ENCODE measurements around the gene FBXO47.

The FBXO47 gene

GRCh38 chr17:38898812-38899348 is 68.3 kb downstream of the FBXO47 start:
- peak overlapping the region; percentile 90 to 96 for H3K27ac Mint-ChIP-seq
- ATAC-seq (replicated peaks) (peak; percentile 74), DNase-seq (peak; percentile 78 to 82 (median 78))
- peaks cover 55 to 70% of the 10 kb centered on the region in 2 donors for H3K4me1 Mint-ChIP-seq (ENCODE audit: low read depth in 2 of 2)
- H3K9me3 Mint-ChIP-seq = no peaks in the 10 kb centered on the region
- peak overlapping the region; percentile 78 to 81 for H3K4me3 Mint-ChIP-seq
- peaks cover 76% of the 10 kb centered on the region for H3K36me3 Mint-ChIP-seq (ENCODE audit: insufficient read depth)
- H3K27me3 Mint-ChIP-seq = no peaks in the 10 kb centered on the region

DNA sequence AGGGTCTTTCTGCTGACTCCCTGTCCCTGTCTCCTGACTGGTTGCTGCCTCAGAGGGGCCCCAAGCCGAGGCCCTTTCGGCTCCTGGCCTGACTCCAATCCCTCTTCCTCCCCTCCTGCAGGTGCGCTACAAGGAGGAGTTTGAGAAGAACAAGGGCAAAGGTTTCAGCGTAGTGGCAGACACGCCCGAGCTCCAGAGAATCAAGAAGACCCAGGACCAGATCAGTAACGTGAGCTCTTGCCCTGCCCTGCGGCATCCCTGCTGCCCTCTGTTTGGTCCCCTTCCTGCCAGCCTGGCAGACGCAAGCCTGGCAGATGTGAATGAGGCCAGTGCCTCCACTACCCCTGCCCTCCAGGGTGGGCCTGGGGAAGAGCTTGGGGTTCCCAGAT is 68.9 kb downstream of the FBXO47 start:
- DNase-seq (no peak), ATAC-seq (replicated peaks) (peak; percentile 9)
- Mint-ChIP-seq H3K9me3 (no peaks in the 10 kb centered on the region), H3K36me3 (ENCODE audit: insufficient read depth) (peaks cover 78% of the 10 kb centered on the region), H3K27ac (peak overlapping the region; percentile 90 to 96), H3K4me3 (peak overlapping the region; percentile 78 to 81), H3K27me3 (no peaks in the 10 kb centered on the region), H3K4me1 (ENCODE audit: low read depth in 2 of 2) (peaks cover 56 to 72% of the 10 kb centered on the region in 2 donors)

DNA sequence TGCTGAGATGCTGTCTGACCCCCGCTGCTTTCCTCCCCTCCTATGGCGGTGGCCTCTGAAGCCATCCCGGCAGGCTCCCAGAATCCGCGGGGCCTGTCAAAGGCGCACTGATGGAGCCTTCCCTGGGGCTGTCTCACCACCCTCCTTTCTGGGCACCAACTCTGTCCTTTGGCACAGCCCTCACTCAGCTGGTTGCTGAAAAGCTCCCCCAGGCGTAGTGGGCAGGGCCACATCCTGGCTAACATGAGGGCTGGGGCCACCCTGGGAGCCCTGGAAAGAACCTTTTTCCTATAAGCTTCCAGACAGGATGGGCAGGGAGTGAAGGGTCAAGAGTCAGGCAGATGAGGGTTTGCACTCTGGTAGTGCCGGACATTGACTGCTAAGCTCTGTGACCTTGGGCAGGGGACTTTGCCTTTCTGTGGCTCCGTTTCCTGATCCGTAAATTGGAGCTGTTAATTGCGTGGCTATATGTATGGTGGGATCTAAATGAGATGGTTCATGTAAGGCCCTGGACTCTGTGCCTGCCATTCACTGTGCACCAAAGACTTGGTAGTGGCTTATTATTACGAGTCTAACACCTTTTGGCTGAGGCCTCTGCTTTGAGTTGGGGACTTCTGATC is 69.4 kb downstream of the FBXO47 start:
- Mint-ChIP-seq H3K36me3 (ENCODE audit: insufficient read depth) (peaks cover 78% of the 10 kb centered on the region), H3K27ac (peak overlapping the region; percentile 90 to 96), H3K9me3 (no peaks in the 10 kb centered on the region), H3K4me3 (peak overlapping the region; percentile 78 to 81), H3K4me1 (ENCODE audit: low read depth in 2 of 2) (peaks cover 56 to 72% of the 10 kb centered on the region in 2 donors), H3K27me3 (no peaks in the 10 kb centered on the region)
- no peak for ATAC-seq (replicated peaks)
- DNase-seq = no peak

DNA sequence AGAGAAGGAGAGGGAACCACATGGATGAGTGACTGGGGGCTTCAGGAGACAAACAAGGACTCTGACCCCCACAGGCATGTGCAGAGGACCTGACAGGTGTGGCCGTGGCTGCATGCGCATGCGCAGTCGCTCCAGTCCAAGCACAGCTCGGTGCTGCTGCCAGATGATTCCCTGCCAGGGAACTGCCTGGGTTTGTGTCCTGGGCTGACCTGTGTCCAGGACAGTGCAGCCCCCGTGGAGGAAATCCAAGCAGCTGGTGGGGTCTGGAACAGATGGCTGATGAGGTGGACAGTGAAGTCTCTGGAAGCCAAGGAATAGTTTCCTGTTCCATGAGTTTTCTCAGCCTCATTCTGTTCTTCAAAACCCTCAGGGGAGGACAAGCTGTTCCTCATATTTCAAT is 70.0 kb downstream of the FBXO47 start:
- Mint-ChIP-seq H3K36me3 (ENCODE audit: insufficient read depth) (peaks cover 79% of the 10 kb centered on the region), H3K27ac (peak overlapping the region; percentile 90 to 96), H3K9me3 (no peaks in the 10 kb centered on the region), H3K27me3 (no peaks in the 10 kb centered on the region), H3K4me3 (peak overlapping the region; percentile 78 to 81), H3K4me1 (ENCODE audit: low read depth in 2 of 2) (peaks cover 61 to 74% of the 10 kb centered on the region in 2 donors)
- no peak for ATAC-seq (replicated peaks)
- no peak for DNase-seq

GRCh38 chr17:38896346-38896954 is 70.8 kb downstream of the FBXO47 start:
- peaks cover 67 to 75% of the 10 kb centered on the region in 2 donors for H3K4me1 Mint-ChIP-seq (ENCODE audit: low read depth in 2 of 2)
- H3K9me3 Mint-ChIP-seq = no peaks in the 10 kb centered on the region
- H3K27ac Mint-ChIP-seq = peak overlapping the region; percentile 90 to 96
- H3K36me3 Mint-ChIP-seq (ENCODE audit: insufficient read depth) = peaks cover 80% of the 10 kb centered on the region
- peak overlapping the region in 1 of 2 donors; percentile 21 for H3K4me3 Mint-ChIP-seq
- no peak for ATAC-seq (replicated peaks)
- no peaks in the 10 kb centered on the region for H3K27me3 Mint-ChIP-seq
- DNase-seq = no peak

GRCh38 chr17:38894276-38894675 is 72.9 kb downstream of the FBXO47 start:
- DNase-seq (no peak), ATAC-seq (replicated peaks) (no peak)
- Mint-ChIP-seq H3K9me3 (no peaks in the 10 kb centered on the region), H3K27ac (peak overlapping the region; percentile 90 to 93), H3K27me3 (no peaks in the 10 kb centered on the region), H3K36me3 (ENCODE audit: insufficient read depth) (peaks cover 85% of the 10 kb centered on the region), H3K4me3 (peak overlapping the region; percentile 63 to 70), H3K4me1 (ENCODE audit: low read depth in 2 of 2) (peaks cover 66 to 78% of the 10 kb centered on the region in 2 donors)

- peak overlapping the region; percentile 90 to 93 for H3K27ac Mint-ChIP-seq
- peak overlapping the region; percentile 63 to 70 for H3K4me3 Mint-ChIP-seq
- H3K4me1 Mint-ChIP-seq (ENCODE audit: low read depth in 2 of 2) = peaks cover 66 to 78% of the 10 kb centered on the region in 2 donors
- no peaks in the 10 kb centered on the region for H3K27me3 Mint-ChIP-seq
- H3K36me3 Mint-ChIP-seq (ENCODE audit: insufficient read depth) = peaks cover 85% of the 10 kb centered on the region
- peak; percentile 64 for ATAC-seq (replicated peaks)
- H3K9me3 Mint-ChIP-seq = no peaks in the 10 kb centered on the region
- peak in 2 of 3 experiments; percentile 41 to 42 for DNase-seq
Observed at GRCh38 chr17:38893607-38894006, 73.6 kb downstream of the FBXO47 start.

- Mint-ChIP-seq H3K27me3 (no peaks in the 10 kb centered on the region), H3K36me3 (ENCODE audit: insufficient read depth) (peaks cover 84% of the 10 kb centered on the region), H3K9me3 (no peaks in the 10 kb centered on the region), H3K4me3 (peak overlapping the region; percentile 70 to 78), H3K4me1 (ENCODE audit: low read depth in 2 of 2) (peaks cover 63 to 76% of the 10 kb centered on the region in 2 donors), H3K27ac (peak overlapping the region; percentile 90 to 93)
- ATAC-seq (replicated peaks) (peak; percentile 1), DNase-seq (no peak)
Observed at GRCh38 chr17:38893113-38893512, 74.1 kb downstream of the FBXO47 start.

GRCh38 chr17:38892620-38893019 is 74.6 kb downstream of the FBXO47 start:
- H3K4me1 Mint-ChIP-seq (ENCODE audit: low read depth in 2 of 2) = peaks cover 60 to 74% of the 10 kb centered on the region in 2 donors
- H3K27me3 Mint-ChIP-seq = no peaks in the 10 kb centered on the region
- DNase-seq (no peak), ATAC-seq (replicated peaks) (no peak)
- peak overlapping the region; percentile 70 to 78 for H3K4me3 Mint-ChIP-seq
- H3K9me3 Mint-ChIP-seq = no peaks in the 10 kb centered on the region
- H3K36me3 Mint-ChIP-seq (ENCODE audit: insufficient read depth) = peaks cover 86% of the 10 kb centered on the region
- peak overlapping the region; percentile 93 to 96 for H3K27ac Mint-ChIP-seq

DNA sequence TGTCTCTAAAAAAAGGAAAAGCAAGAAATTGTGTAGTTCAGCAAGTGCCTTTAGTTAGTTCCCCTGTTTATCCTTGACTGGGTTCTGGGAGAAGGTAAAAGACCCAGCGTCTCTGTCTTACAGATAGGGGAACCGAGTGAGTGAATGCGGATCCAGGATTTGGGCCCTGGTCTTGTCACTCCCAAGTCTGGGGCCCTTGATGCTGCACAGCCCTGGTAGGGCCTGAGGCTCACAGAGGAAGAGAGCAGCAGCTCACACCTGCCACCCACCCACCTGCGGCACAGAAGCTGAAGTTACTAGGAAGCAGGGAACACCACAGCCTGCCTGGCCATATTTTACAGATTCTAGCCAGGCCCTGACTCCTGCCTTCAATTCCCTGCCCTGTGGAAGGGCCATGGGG is 75.1 kb downstream of the FBXO47 start:
- peaks cover 89% of the 10 kb centered on the region for H3K36me3 Mint-ChIP-seq (ENCODE audit: insufficient read depth)
- peak overlapping the region; percentile 93 to 96 for H3K27ac Mint-ChIP-seq
- peak; percentile 28 for ATAC-seq (replicated peaks)
- no peaks in the 10 kb centered on the region for H3K9me3 Mint-ChIP-seq
- H3K4me3 Mint-ChIP-seq = peak overlapping the region; percentile 70 to 78
- no peaks in the 10 kb centered on the region for H3K27me3 Mint-ChIP-seq
- H3K4me1 Mint-ChIP-seq (ENCODE audit: low read depth in 2 of 2) = peaks cover 62 to 73% of the 10 kb centered on the region in 2 donors
- no peak for DNase-seq

DNA sequence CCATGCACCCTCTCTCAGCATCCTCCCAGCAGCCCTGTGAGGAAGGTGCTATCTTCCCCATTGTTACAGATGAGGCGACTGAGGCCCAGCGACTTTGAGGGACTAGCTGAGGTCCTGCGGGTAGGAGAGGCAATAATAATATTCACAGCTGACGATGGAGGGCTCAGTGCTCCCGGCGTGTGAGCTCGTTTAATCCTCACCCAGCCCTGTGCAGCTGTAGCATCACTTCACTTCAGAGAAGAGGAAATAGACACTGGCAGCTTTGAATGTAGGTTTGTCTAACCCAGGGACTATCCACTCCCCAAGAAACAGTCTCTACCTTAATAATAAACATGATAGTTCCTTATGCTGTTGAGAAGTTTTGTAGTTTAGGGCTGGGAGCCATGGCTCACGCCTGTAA is 75.8 kb downstream of the FBXO47 start:
- DNase-seq (no peak), ATAC-seq (replicated peaks) (peak; percentile 41)
- H3K4me3 Mint-ChIP-seq = peak overlapping the region; percentile 70 to 78
- no peaks in the 10 kb centered on the region for H3K27me3 Mint-ChIP-seq
- no peaks in the 10 kb centered on the region for H3K9me3 Mint-ChIP-seq
- peaks cover 67 to 73% of the 10 kb centered on the region in 2 donors for H3K4me1 Mint-ChIP-seq (ENCODE audit: low read depth in 2 of 2)
- H3K36me3 Mint-ChIP-seq (ENCODE audit: insufficient read depth) = peaks cover 88% of the 10 kb centered on the region
- peak overlapping the region; percentile 93 to 96 for H3K27ac Mint-ChIP-seq

GRCh38 chr17:38890410-38890746 is 76.8 kb downstream of the FBXO47 start:
- Mint-ChIP-seq H3K4me1 (ENCODE audit: low read depth in 2 of 2) (peaks cover 76% of the 10 kb centered on the region in 2 donors), H3K4me3 (peak overlapping the region; percentile 70 to 78), H3K27me3 (no peaks in the 10 kb centered on the region), H3K9me3 (no peaks in the 10 kb centered on the region), H3K27ac (peak overlapping the region; percentile 93 to 96), H3K36me3 (ENCODE audit: insufficient read depth) (peaks cover 89% of the 10 kb centered on the region)
- no peak for DNase-seq
- ATAC-seq (replicated peaks) = peak; percentile 36

GRCh38 chr17:38889745-38890409 is 77.3 kb downstream of the FBXO47 start:
- H3K36me3 Mint-ChIP-seq (ENCODE audit: insufficient read depth) = peaks cover 90% of the 10 kb centered on the region
- ATAC-seq (replicated peaks) (no peak), DNase-seq (no peak)
- peak overlapping the region; percentile 70 to 78 for H3K4me3 Mint-ChIP-seq
- H3K27me3 Mint-ChIP-seq = no peaks in the 10 kb centered on the region
- H3K27ac Mint-ChIP-seq = peak overlapping the region; percentile 93 to 96
- peaks cover 80 to 81% of the 10 kb centered on the region in 2 donors for H3K4me1 Mint-ChIP-seq (ENCODE audit: low read depth in 2 of 2)
- H3K9me3 Mint-ChIP-seq = no peaks in the 10 kb centered on the region

Measured in effector memory CD8-positive, alpha-beta T cell (primary cell).